H1 (cell line): ENCODE results near the gene C9. TPM values are rescaled to one million over a fixed set of nuclear protein-coding genes. Genes with fewer than 3 reads are reported as not detected.

ENCODE experiments used
- CTCF ChIA-PET: fragments of 300-600 bp; sonication (Branson Sonifier 250); formaldehyde crosslinking; loops from one replicate; lab custom pipeline; 2021; ENCODE audit not compliant: partially characterized antibody; lab: Charles Lee
- POLR2A ChIA-PET: fragments of 300-600 bp; sonication (Branson Sonifier 250); formaldehyde crosslinking; loops from one replicate; lab custom pipeline; 2021; ENCODE audit warnings: inconsistent platforms; ENCODE audit not compliant: partially characterized antibody; lab: Charles Lee
- DNase-seq, 2 experiments: peaks; one replicate each; pipeline versions ENCODE4 v3.0.0 to v3.0.0-alpha.2; 2010 to 2022; ENCODE audit warnings: low spot score in 2 of 2, low read depth in 1 of 2, mixed read lengths in 1 of 2
- FAIRE-seq: peaks from 2 replicates; lab custom pipeline; 2011; peaks lifted over from hg19 to GRCh38; lab: Jason Lieb, UNC
- H2AFZ ChIP-seq: 2 replicates; pipeline ENCODE4 v1.8.1; 2012; ENCODE audit warnings: low read length, inconsistent platforms
- H2AK5ac ChIP-seq: 2 replicates; pipeline ENCODE4 v1.6.1; 2013; ENCODE audit warnings: low read depth, low read length
- H2BK120ac ChIP-seq: replicated peaks from 2 replicates; pipeline ENCODE3; 2013; ENCODE audit warnings: low read depth, low read length, inconsistent platforms
- H2BK12ac ChIP-seq: 2 replicates; pipeline ENCODE4 v1.6.1; 2013; ENCODE audit warnings: low read depth, low read length
- H2BK15ac ChIP-seq: 2 replicates; pipeline ENCODE4 v1.6.1; 2013; ENCODE audit warnings: low read length
- H2BK20ac ChIP-seq: 2 replicates; pipeline ENCODE4 v1.6.1; 2013; ENCODE audit warnings: low read length
- H2BK5ac ChIP-seq: 2 replicates; pipeline ENCODE4 v1.6.1; 2013; ENCODE audit warnings: low read depth, low read length
- H3K14ac ChIP-seq: 2 replicates; pipeline ENCODE4 v1.6.1; 2013; ENCODE audit warnings: inconsistent platforms; ENCODE audit not compliant: insufficient read length
- H3K18ac ChIP-seq: 2 replicates; pipeline ENCODE4 v1.6.1; 2013; ENCODE audit warnings: low read length; ENCODE audit errors: extremely low read depth
- H3K23ac ChIP-seq: 2 replicates; pipeline ENCODE4 v1.6.1; 2013; ENCODE audit warnings: inconsistent platforms; ENCODE audit not compliant: insufficient read length
- H3K23me2 ChIP-seq: 2 replicates; pipeline ENCODE4 v1.6.1; 2013; ENCODE audit warnings: low read depth, low read length
- H3K27ac ChIP-seq: 2 replicates; pipeline ENCODE4 v1.6.1; 2011; ENCODE audit warnings: low read depth, low read length, inconsistent platforms
- H3K27me3 ChIP-seq, 4 experiments: replicated peaks in 1 of 4; 1 replicate in 1 of 4; 2 replicates in 3 of 4; pipeline versions ENCODE4 v1.6.1 to v1.8.1; 2011 to 2013; ENCODE audit warnings: low read length in 3 of 4, mild to moderate bottlenecking in 3 of 4, inconsistent platforms in 2 of 4, mixed read lengths in 2 of 4, moderate library complexity in 1 of 4; ENCODE audit not compliant: control insufficient read depth in 3 of 4, insufficient read depth in 3 of 4; ENCODE audit errors: extremely low read depth in 1 of 4
- H3K36me3 ChIP-seq, 4 experiments: 2 replicates each; pipeline versions ENCODE4 v1.6.1 to v1.8.1; 2011 to 2013; ENCODE audit warnings: mild to moderate bottlenecking in 4 of 4, low read length in 3 of 4, moderate library complexity in 2 of 4, control low read depth in 1 of 4, inconsistent platforms in 1 of 4; ENCODE audit not compliant: insufficient read depth in 4 of 4, control insufficient read depth in 2 of 4
- H3K4ac ChIP-seq: replicated peaks from 2 replicates; pipeline ENCODE3; 2013; ENCODE audit warnings: low read length, low read depth, mixed read lengths, inconsistent platforms; ENCODE audit not compliant: insufficient read length
- H3K4me1 ChIP-seq, 4 experiments: replicated peaks in 1 of 4; 1 replicate in 1 of 4; 2 replicates in 3 of 4; pipeline versions ENCODE4 v1.6.1 to v1.8.1; 2011 to 2013; ENCODE audit warnings: low read length in 3 of 4, inconsistent platforms in 2 of 4, mixed read lengths in 1 of 4; ENCODE audit not compliant: insufficient read depth in 4 of 4, control insufficient read depth in 3 of 4
- H3K4me2 ChIP-seq, 2 experiments: 2 replicates each; pipeline versions ENCODE4 v1.6.1 to v1.8.1; 2011 to 2013; ENCODE audit warnings: low read depth in 2 of 2, low read length in 2 of 2, control low read depth in 1 of 2, inconsistent platforms in 1 of 2, mild to moderate bottlenecking in 1 of 2; ENCODE audit not compliant: insufficient read depth in 1 of 2
- H3K4me3 ChIP-seq, 4 experiments: fragments of 200-600, 300-600 bp in 1 of 4; sonication (generic), shearing (Covaris generic), sonication (Bioruptor Twin) in 1 of 4; 2 replicates each; pipeline versions ENCODE4 v1.5.1 to v1.8.1; 2011 to 2016; ENCODE audit warnings: low read length in 4 of 4, low read depth in 3 of 4, control low read depth in 2 of 4, inconsistent platforms in 2 of 4, mild to moderate bottlenecking in 2 of 4, mixed read lengths in 1 of 4, moderate library complexity in 1 of 4; ENCODE audit not compliant: insufficient read depth in 2 of 4; ENCODE audit errors: extremely low read depth in 1 of 4
- H3K56ac ChIP-seq: replicated peaks from 2 replicates; pipeline ENCODE3; 2013; ENCODE audit warnings: low read depth, mild to moderate bottlenecking, mixed read lengths, low read length, inconsistent platforms; ENCODE audit not compliant: insufficient read length
- H3K79me1 ChIP-seq: 2 replicates; pipeline ENCODE4 v1.6.1; 2013; ENCODE audit warnings: low read depth, low read length, control low read depth
- H3K79me2 ChIP-seq, 2 experiments: 2 replicates each; pipeline versions ENCODE4 v1.6.1 to v1.8.1; 2012 to 2013; ENCODE audit warnings: low read length in 2 of 2, mild to moderate bottlenecking in 2 of 2, inconsistent platforms in 1 of 2; ENCODE audit not compliant: insufficient read depth in 2 of 2, control insufficient read depth in 1 of 2
- H3K9ac ChIP-seq, 4 experiments: replicated peaks in 1 of 4; 1 replicate in 1 of 4; 2 replicates in 3 of 4; pipeline versions ENCODE4 v1.6.1 to v1.8.1; 2011 to 2013; ENCODE audit warnings: low read depth in 3 of 4, low read length in 3 of 4, control low read depth in 2 of 4, mild to moderate bottlenecking in 2 of 4, moderate library complexity in 2 of 4, inconsistent platforms in 1 of 4; ENCODE audit errors: extremely low read depth in 1 of 4
- H3K9me3 ChIP-seq, 2 experiments: 2 replicates each; pipeline versions ENCODE4 v1.6.1 to v1.8.1; 2012 to 2013; ENCODE audit warnings: mild to moderate bottlenecking in 2 of 2, moderate library complexity in 2 of 2, control low read depth in 1 of 2, inconsistent platforms in 1 of 2, low read depth in 1 of 2, low read length in 1 of 2, mixed read lengths in 1 of 2; ENCODE audit not compliant: insufficient read depth in 2 of 2
- H4K20me1 ChIP-seq, 2 experiments: replicated peaks in 1 of 2; 2 replicates each; pipeline versions ENCODE3 to v1.8.1; 2011 to 2013; ENCODE audit warnings: inconsistent platforms in 2 of 2, low read length in 2 of 2, mild to moderate bottlenecking in 1 of 2; ENCODE audit not compliant: insufficient read depth in 2 of 2, control insufficient read depth in 1 of 2
- H4K5ac ChIP-seq: 2 replicates; pipeline ENCODE4 v1.6.1; 2013; ENCODE audit warnings: low read length, low read depth, mixed read lengths, inconsistent platforms; ENCODE audit not compliant: insufficient read length
- H4K8ac ChIP-seq: 2 replicates; pipeline ENCODE4 v1.8.0; 2013; ENCODE audit warnings: mild to moderate bottlenecking, moderate library complexity, low read length, inconsistent platforms; ENCODE audit not compliant: insufficient read depth; ENCODE audit errors: extremely low read depth
- H4K91ac ChIP-seq: replicated peaks from 2 replicates; pipeline ENCODE3; 2013; ENCODE audit warnings: low read length, mixed read lengths, inconsistent platforms; ENCODE audit not compliant: insufficient read length
- BCL11A ChIP-seq, 2 experiments: IDR thresholded peaks; one replicate each; pipeline ENCODE4 v1.6.1; 2011; ENCODE audit warnings: low read depth in 2 of 2, low read length in 2 of 2, mild to moderate bottlenecking in 2 of 2
- FOSL1 ChIP-seq: IDR thresholded peaks from 2 replicates; pipeline ENCODE4 v1.6.1; 2011; ENCODE audit warnings: mild to moderate bottlenecking, low read depth, low read length, moderate library complexity; ENCODE audit not compliant: insufficient read depth
- HDAC6 ChIP-seq: IDR thresholded peaks from one replicate; pipeline ENCODE4 v1.7.1; 2012; ENCODE audit warnings: low read depth, mild to moderate bottlenecking, inconsistent platforms, low read length, moderate library complexity
- JUN ChIP-seq: IDR thresholded peaks from 2 replicates; pipeline ENCODE4 v1.6.1; 2011; ENCODE audit warnings: low read depth, mild to moderate bottlenecking, improper control_type of control experiment, low read length
- MAFK ChIP-seq: IDR thresholded peaks from 2 replicates; pipeline ENCODE4 v1.6.1; 2012; ENCODE audit warnings: low read depth, mild to moderate bottlenecking, improper control_type of control experiment, low read length
- POLR2AphosphoS5 ChIP-seq: IDR thresholded peaks from 2 replicates; pipeline ENCODE4 v1.6.1; 2011; ENCODE audit warnings: low read depth, low read length
- RNF2 ChIP-seq: fragments of 200-900, 300-1000 bp; sonication (generic); IDR thresholded peaks from 2 replicates; pipeline ENCODE4 v1.7.1; 2016; ENCODE audit warnings: borderline replicate concordance, low read depth, mild to moderate bottlenecking, antibody characterized with exemption, low read length; ENCODE audit not compliant: poor library complexity, severe bottlenecking; ENCODE audit errors: missing control alignments
- SIN3A ChIP-seq, 2 experiments: IDR thresholded peaks in 1 of 2; conservative IDR thresholded peaks in 1 of 2; 2 replicates each; pipeline ENCODE4 v1.6.1; 2011 to 2012; ENCODE audit warnings: low read length in 2 of 2, improper control_type of control experiment in 1 of 2, low read depth in 1 of 2, mild to moderate bottlenecking in 1 of 2
- SIRT6 ChIP-seq: IDR thresholded peaks from one replicate; pipeline ENCODE4 v1.7.1; 2012; ENCODE audit warnings: low read length, inconsistent platforms
- SP2 ChIP-seq: IDR thresholded peaks from 2 replicates; pipeline ENCODE4 v1.6.1; 2012; ENCODE audit warnings: mild to moderate bottlenecking, low read length, inconsistent platforms
- SP4 ChIP-seq: IDR thresholded peaks from 2 replicates; pipeline ENCODE4 v1.6.1; 2012; ENCODE audit warnings: low read length, inconsistent platforms
- ZNF274 ChIP-seq: IDR thresholded peaks from 2 replicates; pipeline ENCODE4 v1.7.0; 2012; ENCODE audit warnings: low read length, borderline replicate concordance; ENCODE audit errors: extremely low read depth
- WGBS, 2 experiments: shearing (Covaris generic) in 1 of 2; methylation state at CpG; one replicate each; pipeline versions ENCODE4 v1.1.6 to v1.1.7; 2013 to 2015; ENCODE audit warnings: low lambda C conversion rate in 2 of 2, mixed read lengths in 2 of 2, inconsistent platforms in 1 of 2, low coverage in 1 of 2, missing lambda C conversion rate in 1 of 2; ENCODE audit not compliant: insufficient replicate concordance in 2 of 2, insufficient coverage in 1 of 2, insufficient read length in 1 of 2; ENCODE audit errors: extremely low coverage in 1 of 2, missing lambda C conversion rate in 1 of 2; 5-methylcytosine and 5-hydroxymethylcytosine counted together
- polyA plus RNA-seq, 7 experiments: library from polyadenylated mRNA; depleted of rRNA in 3 of 7; stranded (reverse) in 5 of 7; unstranded in 2 of 7; fragments of >200 nt in 5 of 7; fragments of 200-250 nt in 2 of 7; gene quantifications; 1 replicate in 5 of 7; 2 replicates in 1 of 7; 4 replicates in 1 of 7; pipeline versions ENCODE4 v1.2.1 to v1.2.3, GENCODE V29; 2011 to 2013; ENCODE audit warnings: missing spikeins in 2 of 7, mixed read lengths in 2 of 7
- total RNA-seq: library from RNA; stranded (reverse); fragmentation: NEBNext Ultra II Directional; extraction: Animal tissue kit (Norgen Biotek cat#: 25700); gene quantifications from 2 replicates; pipeline ENCODE4 v1.2.1, GENCODE V29; 2021

C9 gene
- total and polyA plus RNA-seq, 2 of the 8 experiments (the other 6 are each of a cell fraction or from before 2014, with no cell fraction given), result not detected

- no peak for FAIRE-seq
Measured at GRCh38 chr5:39266442-39266841, 97.9 kb downstream of the C9 start.

More at GRCh38 chr5:39266442-39266841, 97.9 kb downstream of the C9 start:
- H2BK15ac ChIP-seq, result no peak overlapping the region
- DNase-seq, result no peak
- no peak overlapping the region for H2BK20ac ChIP-seq
- H2BK120ac ChIP-seq, result no peak overlapping the region
- no peaks in the 10 kb centered on the region for H3K79me2 ChIP-seq
- no peak overlapping the region for H2BK12ac ChIP-seq
- no peak overlapping the region for H3K27ac ChIP-seq
- no peak overlapping the region for H4K5ac ChIP-seq
- no peak overlapping the region for H3K4me3 ChIP-seq
- POLR2A ChIA-PET, result no interaction called here
- H3K27me3 ChIP-seq, result no peaks in the 10 kb centered on the region
- no peak overlapping the region for H3K56ac ChIP-seq
- H2AK5ac ChIP-seq, result no peak overlapping the region
- 0 out of 2 replicates have a peak overlapping the region, but pooled peaks have one; percentile 41 for H2AFZ ChIP-seq
- no peak overlapping the region for H4K91ac ChIP-seq
- CTCF ChIA-PET, result interaction anchor here (0.8 to 1.2 kb wide), 2 partner anchors 15 to 49 kb away, joined by 3 to 5 read pairs; no protein-coding TSS in a partner anchor
- H3K9ac ChIP-seq, result no peak overlapping the region
- TF ChIP-seq POLR2AphosphoS5, result no peak
- TF ChIP-seq ZNF274, result no peak
- TF ChIP-seq SP4, result no peak
- no peak for TF ChIP-seq MAFK
- no peak for TF ChIP-seq RNF2
- TF ChIP-seq FOSL1, result no peak
- TF ChIP-seq SIN3A (conservative IDR thresholded peaks at IDR 0.05 in 1 of 2, IDR thresholded peaks at IDR 0.05 in 1 of 2; ENCODE audit: low read depth in 1 of 2, low read length in 2 of 2), result no peak
- TF ChIP-seq SP2, result no peak
- no peak for TF ChIP-seq HDAC6
- no peak for TF ChIP-seq BCL11A (IDR thresholded peaks at IDR 0.05; ENCODE audit: low read depth in 2 of 2, low read length in 2 of 2)
- no peak for TF ChIP-seq JUN
- no peak for TF ChIP-seq SIRT6
- no peak overlapping the region for H3K4me2 ChIP-seq
- H3K36me3 ChIP-seq, result no peaks in the 10 kb centered on the region
- H3K9me3 ChIP-seq, result no peaks in the 10 kb centered on the region
- H4K8ac ChIP-seq, result no peak overlapping the region
- H3K23me2 ChIP-seq, result no peaks in the 10 kb centered on the region
- H3K79me1 ChIP-seq, result no peaks in the 10 kb centered on the region
- no peak overlapping the region for H3K18ac ChIP-seq
- no peak overlapping the region for H3K4ac ChIP-seq
- no peaks in the 10 kb centered on the region for H3K4me1 ChIP-seq
- WGBS, 2 experiments, result 45% methylated on average over 2 of the region's 2 CpGs; no CpG with 5 or more reads in 1 of the 2 experiments
- no peaks in the 10 kb centered on the region for H4K20me1 ChIP-seq
- no peak overlapping the region for H2BK5ac ChIP-seq
- H3K14ac ChIP-seq, result no peak overlapping the region
- H3K23ac ChIP-seq, result no peak overlapping the region
